ENCODE results near the gene ANKS3.

DNA sequence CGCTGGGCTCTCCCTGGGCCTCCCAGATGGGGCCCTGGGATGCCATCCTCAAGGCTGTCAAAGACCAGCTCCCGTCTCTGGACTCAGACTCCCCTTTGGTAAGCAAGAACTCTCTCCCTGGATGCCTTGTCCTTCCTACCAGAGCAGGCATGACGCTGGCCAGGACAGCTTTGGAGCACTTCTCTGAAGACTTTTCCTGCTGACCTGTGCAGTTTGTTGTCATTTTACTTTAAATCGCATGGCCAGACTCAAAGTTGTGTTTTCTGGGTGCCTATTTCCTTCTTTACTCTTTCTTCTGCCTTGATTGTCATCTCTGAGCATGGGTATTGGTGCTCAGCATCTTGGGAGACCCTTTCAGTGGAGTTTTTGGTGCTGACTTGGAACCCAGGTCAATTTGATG lies 2.5 kb upstream of the ANKS3 start:
- TF ChIP-seq, protein P1, sequence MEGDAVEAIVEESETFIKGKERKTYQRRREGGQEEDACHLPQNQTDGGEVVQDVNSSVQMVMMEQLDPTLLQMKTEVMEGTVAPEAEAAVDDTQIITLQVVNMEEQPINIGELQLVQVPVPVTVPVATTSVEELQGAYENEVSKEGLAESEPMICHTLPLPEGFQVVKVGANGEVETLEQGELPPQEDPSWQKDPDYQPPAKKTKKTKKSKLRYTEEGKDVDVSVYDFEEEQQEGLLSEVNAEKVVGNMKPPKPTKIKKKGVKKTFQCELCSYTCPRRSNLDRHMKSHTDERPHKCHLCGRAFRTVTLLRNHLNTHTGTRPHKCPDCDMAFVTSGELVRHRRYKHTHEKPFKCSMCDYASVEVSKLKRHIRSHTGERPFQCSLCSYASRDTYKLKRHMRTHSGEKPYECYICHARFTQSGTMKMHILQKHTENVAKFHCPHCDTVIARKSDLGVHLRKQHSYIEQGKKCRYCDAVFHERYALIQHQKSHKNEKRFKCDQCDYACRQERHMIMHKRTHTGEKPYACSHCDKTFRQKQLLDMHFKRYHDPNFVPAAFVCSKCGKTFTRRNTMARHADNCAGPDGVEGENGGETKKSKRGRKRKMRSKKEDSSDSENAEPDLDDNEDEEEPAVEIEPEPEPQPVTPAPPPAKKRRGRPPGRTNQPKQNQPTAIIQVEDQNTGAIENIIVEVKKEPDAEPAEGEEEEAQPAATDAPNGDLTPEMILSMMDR (IDR thresholded peaks at IDR 0.05 in 4 of 5, conservative IDR thresholded peaks at IDR 0.05 in 1 of 5) = no peak
- TF ChIP-seq POLR2A (IDR thresholded peaks at IDR 0.05) = no peak

All from gastrocnemius medialis (tissue), 4 donors.